A549 (cell line): ENCODE data around the gene FSCN2. TPM values are rescaled to one million over a fixed set of nuclear protein-coding genes. Genes with fewer than 3 reads are reported as not detected.

Experiments used
- ATAC-seq, 2 experiments: fragments of 200-7000 bp in 1 of 2; fragments of >200 bp in 1 of 2; cut with Nextera tagmentation in 1 of 2; cut with Tn5 transposase in 1 of 2; 3 replicates each; pipeline versions ENCODE4 v1.8.0 to v1.9.1; 2018 to 2020; ENCODE audit warnings: mild to moderate bottlenecking in 1 of 2, moderate library complexity in 1 of 2
- CTCF ChIA-PET: fragments of 300-600 bp; sonication (Branson Sonifier 250); formaldehyde crosslinking; extraction: SDS; loops from one replicate; lab custom pipeline; 2021; ENCODE audit warnings: antibody characterized with exemption, inconsistent platforms; lab: Yijun Ruan, JAX
- POLR2A ChIA-PET: fragments of 350-600 bp; formaldehyde crosslinking; extraction: SDS; loops from one replicate; lab custom pipeline; 2021; ENCODE audit warnings: antibody characterized with exemption, inconsistent platforms; lab: Yijun Ruan, JAX
- DNase-seq, 2 experiments: peaks; one replicate each; pipeline versions ENCODE4 v3.0.0 to v3.0.0-alpha.2; 2011 to 2016; ENCODE audit warnings: low read depth in 1 of 2, low spot score in 1 of 2
- FAIRE-seq: peaks from 2 replicates; lab custom pipeline; 2011; peaks lifted over from hg19 to GRCh38; lab: Jason Lieb, UNC
- H3K27ac ChIP-seq, 2 experiments: fragments of >200 bp; sonication (Bioruptor Twin); formaldehyde crosslinking; 3 replicates each; pipeline ENCODE4 v1.5.1; 2016 to 2017
- H3K4me1 ChIP-seq: fragments of >200 bp; sonication (Bioruptor Twin); formaldehyde crosslinking; 3 replicates; pipeline ENCODE4 v1.6.1; 2016
- H3K4me2 ChIP-seq: fragments of >200 bp; sonication (Bioruptor Twin); formaldehyde crosslinking; 3 replicates; pipeline ENCODE4 v1.6.1; 2016
- H3K4me3 ChIP-seq: fragments of >200 bp; sonication (Bioruptor Twin); formaldehyde crosslinking; 3 replicates; pipeline ENCODE4 v1.5.1; 2016
- H3K9me3 ChIP-seq: fragments of >200 bp; sonication (Bioruptor Twin); formaldehyde crosslinking; 3 replicates; pipeline ENCODE4 v1.6.1; 2016
- BHLHE40 ChIP-seq: IDR thresholded peaks from 2 replicates; pipeline ENCODE4 v1.6.1; 2012; ENCODE audit warnings: low read depth, low read length, inconsistent platforms
- CHD4 ChIP-seq: fragments of 200-600 bp; sonication (generic); IDR thresholded peaks from 2 replicates; pipeline ENCODE4 v1.6.1; 2016; ENCODE audit warnings: antibody characterized with exemption, mild to moderate bottlenecking, borderline replicate concordance
- E2F6 ChIP-seq: IDR thresholded peaks from 2 replicates; pipeline ENCODE4 v1.6.1; 2012; ENCODE audit warnings: low read depth, borderline replicate concordance
- EHF ChIP-seq: fragments of 250-450 bp; sonication (Bioruptor Pico); IDR thresholded peaks from 2 replicates; pipeline ENCODE4 v1.5.0; 2020; ENCODE audit warnings: mild to moderate bottlenecking
- EP300 ChIP-seq, 2 experiments: fragments of >200 bp; sonication (Bioruptor Twin); formaldehyde crosslinking; IDR thresholded peaks; 2 replicates in 1 of 2; 3 replicates in 1 of 2; pipeline ENCODE4 v1.6.1; 2016 to 2017
- FOSB ChIP-seq: fragments of 250-450 bp; sonication (Bioruptor Pico); IDR thresholded peaks from 2 replicates; pipeline ENCODE4 v1.5.0; 2020; ENCODE audit warnings: mild to moderate bottlenecking, moderate library complexity
- GATA3 ChIP-seq: IDR thresholded peaks from 2 replicates; pipeline ENCODE4 v1.6.1; 2012; ENCODE audit warnings: borderline replicate concordance
- HEYL ChIP-seq: fragments of 250-450 bp; sonication (Bioruptor Pico); IDR thresholded peaks from 2 replicates; pipeline ENCODE4 v1.8.0; 2021; ENCODE audit warnings: mild to moderate bottlenecking, moderate library complexity
- HOXA7 ChIP-seq: fragments of 250-450 bp; sonication (Bioruptor Pico); IDR thresholded peaks from 2 replicates; pipeline ENCODE4 v1.5.0; 2020; ENCODE audit warnings: mild to moderate bottlenecking, moderate library complexity
- HOXB13 ChIP-seq: fragments of 250-450 bp; sonication (Bioruptor Pico); IDR thresholded peaks from 2 replicates; pipeline ENCODE4 v1.5.0; 2020; ENCODE audit warnings: low read depth, mild to moderate bottlenecking, moderate library complexity
- HOXB5 ChIP-seq: fragments of 250-450 bp; sonication (Bioruptor Pico); IDR thresholded peaks from 2 replicates; pipeline ENCODE4 v1.5.0; 2020; ENCODE audit warnings: mild to moderate bottlenecking, moderate library complexity
- JUNB ChIP-seq: fragments of >200 bp; sonication (Bioruptor Twin); formaldehyde crosslinking; IDR thresholded peaks from 2 replicates; pipeline ENCODE4 v1.6.1; 2016
- KDM1A ChIP-seq: fragments of 200-600 bp; sonication (generic); IDR thresholded peaks from 2 replicates; pipeline ENCODE4 v1.6.1; 2016; ENCODE audit warnings: low read depth, mild to moderate bottlenecking
- MAX ChIP-seq: IDR thresholded peaks from 2 replicates; pipeline ENCODE4 v1.6.1; 2012
- MAZ ChIP-seq: fragments of 150-350 bp; IDR thresholded peaks from 2 replicates; pipeline ENCODE4 v1.6.1; 2014; ENCODE audit warnings: antibody characterized with exemption, low read depth, low read length, borderline replicate concordance
- NPAS2 ChIP-seq: fragments of 250-450 bp; sonication (Bioruptor Pico); IDR thresholded peaks from 2 replicates; pipeline ENCODE4 v1.8.0; 2022; ENCODE audit warnings: mild to moderate bottlenecking, moderate library complexity, borderline replicate concordance
- PHF8 ChIP-seq: fragments of 200-600 bp; sonication (generic); IDR thresholded peaks from 2 replicates; pipeline ENCODE4 v1.6.1; 2016; ENCODE audit warnings: low read depth, mild to moderate bottlenecking, antibody characterized with exemption, moderate library complexity, borderline replicate concordance
- POLR2A ChIP-seq: IDR thresholded peaks from 2 replicates; pipeline ENCODE4 v1.6.1; 2012; ENCODE audit warnings: mild to moderate bottlenecking, low read length
- RARB ChIP-seq: fragments of 250-450 bp; sonication (Bioruptor Pico); IDR thresholded peaks from 2 replicates; pipeline ENCODE4 v1.8.0; 2021; ENCODE audit warnings: mild to moderate bottlenecking, moderate library complexity
- RNF2 ChIP-seq: fragments of 200-600 bp; sonication (generic); IDR thresholded peaks from 2 replicates; pipeline ENCODE4 v1.6.1; 2016; ENCODE audit warnings: low read depth, mild to moderate bottlenecking, antibody characterized with exemption, moderate library complexity, borderline replicate concordance
- SMC3 ChIP-seq: fragments of >200 bp; sonication (Bioruptor Twin); formaldehyde crosslinking; IDR thresholded peaks from 3 replicates; pipeline ENCODE4 v1.6.1; 2018; ENCODE audit warnings: inconsistent platforms
- TFCP2L1 ChIP-seq: fragments of 250-450 bp; sonication (Bioruptor Pico); IDR thresholded peaks from 2 replicates; pipeline ENCODE4 v1.5.0; 2021; ENCODE audit warnings: mild to moderate bottlenecking
- TP53 ChIP-seq: fragments of 250-450 bp; sonication (Bioruptor Pico); IDR thresholded peaks from 2 replicates; pipeline ENCODE4 v1.5.0; 2021; ENCODE audit warnings: mild to moderate bottlenecking, moderate library complexity
- USF2 ChIP-seq: fragments of 450-650 bp; IDR thresholded peaks from 2 replicates; pipeline ENCODE4 v1.6.1; 2014; ENCODE audit warnings: antibody characterized with exemption
- ZC3H11A ChIP-seq: fragments of 450-650 bp; IDR thresholded peaks from 2 replicates; pipeline ENCODE4 v1.6.1; 2014; ENCODE audit warnings: antibody characterized with exemption, mild to moderate bottlenecking
- ZNF302 ChIP-seq: fragments of 250-450 bp; sonication (Bioruptor Pico); IDR thresholded peaks from 2 replicates; pipeline ENCODE4 v1.9.0; 2021; ENCODE audit warnings: inconsistent platforms, mild to moderate bottlenecking, moderate library complexity
- WGBS: methylation state at CpG from one replicate; pipeline ENCODE4 v1.1.6; 2017; ENCODE audit errors: missing lambda C conversion rate; 5-methylcytosine and 5-hydroxymethylcytosine counted together
- polyA plus RNA-seq, 4 experiments: library from polyadenylated mRNA; depleted of rRNA in 3 of 4; stranded (reverse); fragments of >200 nt; fragmentation: RNase III in 1 of 4; extraction: RNeasy Plus Mini Kit Qiagen cat#74134 plus additional on column Dnase treatment in 1 of 4; gene quantifications; 2 replicates in 3 of 4; 3 replicates in 1 of 4; pipeline ENCODE4 v1.2.3, GENCODE V29; 2011 to 2017
- TF ChIP-seq, protein P1 (sequence below): IDR thresholded peaks from 2 replicates; pipeline ENCODE4 v1.6.1; 2012
- TF ChIP-seq, protein P2 (sequence below): fragments of 250-450 bp; sonication (Bioruptor Pico); IDR thresholded peaks from 2 replicates; pipeline ENCODE4 v1.5.0; 2020; ENCODE audit warnings: low read depth, mild to moderate bottlenecking, moderate library complexity

Gene FSCN2
- polyA plus RNA-seq, 2 of the 4 experiments (the other 2 are of a cell fraction), result 0.84 to 1.3 TPM

DNA sequence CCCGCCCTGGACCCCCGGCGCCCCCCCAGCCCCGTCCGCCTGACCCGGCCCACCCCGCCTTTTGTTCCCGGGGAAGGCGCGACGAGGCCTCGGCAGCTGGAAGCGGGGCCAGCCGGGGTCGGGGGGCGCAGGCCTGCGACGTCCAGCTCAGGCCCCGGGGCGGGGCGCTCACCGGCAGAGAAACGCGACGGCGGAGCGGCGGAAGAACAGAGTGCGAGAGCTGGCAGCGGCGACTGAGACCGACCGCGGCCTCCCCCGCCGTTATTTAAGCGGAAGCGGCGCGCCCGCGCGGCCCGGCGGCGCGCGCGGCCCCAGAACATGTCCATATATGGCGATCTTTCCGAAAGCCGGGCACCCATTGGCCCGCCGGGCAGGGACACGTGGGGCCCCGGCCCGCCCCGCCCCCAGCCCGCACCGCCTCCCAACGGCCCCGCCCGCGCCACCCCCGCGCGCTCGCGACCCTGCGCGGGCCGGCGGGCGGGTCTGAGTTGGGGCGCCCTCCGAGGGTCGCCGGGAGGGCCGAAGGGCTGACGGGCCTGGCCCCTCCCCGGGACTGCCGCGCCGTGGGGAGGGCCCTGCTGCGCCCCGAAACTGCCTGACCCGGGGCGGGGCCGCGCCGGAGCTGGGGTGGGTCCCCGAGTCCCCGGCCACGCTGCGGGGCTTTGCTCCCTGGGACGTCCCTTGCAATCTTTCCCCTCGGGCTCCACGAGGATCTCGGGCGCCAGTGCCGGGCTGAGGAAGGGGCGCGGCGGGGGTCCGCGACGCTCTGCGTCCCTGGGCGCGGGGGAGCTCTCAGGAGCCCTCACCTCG, 15.4 kb upstream of the FSCN2 start, which contains the start of gene ACTG1 (continued):
- TF ChIP-seq USF2 (peak; percentile 53), PHF8 (peak; percentile 99), TFCP2L1 (CRISPR knock-in tag) (peak; percentile 72; the same call in 1 of the 2 replicates)
- TF ChIP-seq, protein P1, sequence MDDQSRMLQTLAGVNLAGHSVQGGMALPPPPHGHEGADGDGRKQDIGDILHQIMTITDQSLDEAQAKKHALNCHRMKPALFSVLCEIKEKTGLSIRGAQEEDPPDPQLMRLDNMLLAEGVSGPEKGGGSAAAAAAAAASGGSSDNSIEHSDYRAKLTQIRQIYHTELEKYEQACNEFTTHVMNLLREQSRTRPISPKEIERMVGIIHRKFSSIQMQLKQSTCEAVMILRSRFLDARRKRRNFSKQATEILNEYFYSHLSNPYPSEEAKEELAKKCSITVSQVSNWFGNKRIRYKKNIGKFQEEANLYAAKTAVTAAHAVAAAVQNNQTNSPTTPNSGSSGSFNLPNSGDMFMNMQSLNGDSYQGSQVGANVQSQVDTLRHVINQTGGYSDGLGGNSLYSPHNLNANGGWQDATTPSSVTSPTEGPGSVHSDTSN, result no peak; the same call in 1 of the 2 replicates

GRCh38 chr17:81513372-81513752, 14.8 kb upstream of the FSCN2 start:
- Histone ChIP-seq H3K4me2 (peak overlapping the region; percentile 87), H3K27ac (peak overlapping the region; percentile 99), H3K4me3 (peak overlapping the region; percentile 83), H3K4me1 (peaks cover 35% of the 10 kb centered on the region), H3K9me3 (no peaks in the 10 kb centered on the region)
- ATAC-seq (peak; percentile 25 to 37), DNase-seq (peak; percentile 76 to 89), FAIRE-seq (no peak)
- ChIA-PET CTCF (interaction anchor here (0.7 to 4.7 kb wide), 5 partner anchors 13 to 117 kb away, joined by 3 to 30 read pairs (median 4); no protein-coding TSS in a partner anchor), POLR2A (interaction anchor here (0.6 to 1.9 kb wide), 7 partner anchors 13 to 121 kb away, joined by 3 to 8 read pairs (median 5); partner anchors contain the start of gene BAHCC1)
- 2% methylated on average over 22 of the region's 23 CpGs for WGBS
- TF ChIP-seq HEYL (CRISPR knock-in tag) (0 out of 2 replicates have a peak, but pooled peaks have one; percentile 72), RARB (peak; percentile 25; the same call in 1 of the 2 replicates), MAZ (0 out of 2 replicates have a peak, but pooled peaks have one; percentile 49), EHF (CRISPR knock-in tag) (peak; percentile 82; the same call in 1 of the 2 replicates), ZC3H11A (0 out of 2 replicates have a peak, but pooled peaks have one; percentile 5), MAX (0 out of 2 replicates have a peak, but pooled peaks have one; percentile 27), CHD4 (peak; percentile 39; the same call in 1 of the 2 replicates), E2F6 (0 out of 2 replicates have a peak, but pooled peaks have one; percentile 16), ZNF302 (CRISPR knock-in tag) (peak; percentile 75), HOXB5 (CRISPR knock-in tag) (peak; percentile 84; the same call in 1 of the 2 replicates), SMC3 (no peak), HOXA7 (no peak; the same call in 1 of the 2 replicates), BHLHE40 (no peak), NPAS2 (CRISPR knock-in tag) (peak; percentile 67; the same call in 1 of the 2 replicates), GATA3 (no peak), EP300 (IDR thresholded peaks at IDR 0.05) (no peak), KDM1A (no peak), JUNB (no peak), POLR2A (no peak; the same call in 1 of the 2 replicates), TFCP2L1 (CRISPR knock-in tag) (0 out of 2 replicates have a peak, but pooled peaks have one; percentile 5), TP53 (0 out of 2 replicates have a peak, but pooled peaks have one; percentile 30), FOSB (CRISPR knock-in tag) (peak; percentile 77; the same call in 1 of the 2 replicates), RNF2 (peak; percentile 78; the same call in 1 of the 2 replicates), HOXB13 (peak; percentile 83)
- TF ChIP-seq, protein P2, sequence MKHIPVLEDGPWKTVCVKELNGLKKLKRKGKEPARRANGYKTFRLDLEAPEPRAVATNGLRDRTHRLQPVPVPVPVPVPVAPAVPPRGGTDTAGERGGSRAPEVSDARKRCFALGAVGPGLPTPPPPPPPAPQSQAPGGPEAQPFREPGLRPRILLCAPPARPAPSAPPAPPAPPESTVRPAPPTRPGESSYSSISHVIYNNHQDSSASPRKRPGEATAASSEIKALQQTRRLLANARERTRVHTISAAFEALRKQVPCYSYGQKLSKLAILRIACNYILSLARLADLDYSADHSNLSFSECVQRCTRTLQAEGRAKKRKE, result 0 out of 2 replicates have a peak, but pooled peaks have one; percentile 47
- TF ChIP-seq, protein P1, result no peak
